MV-4-11 (cell line): ENCODE data around the gene MFSD2B.

Experiments
- DNase-seq: peaks from one replicate; lab custom pipeline; 2025; lab: John Stamatoyannopoulos, UW

The MFSD2B gene

GRCh38 chr2:24050041-24050979 lies 40.4 kb downstream of the MFSD2B start:
- no peak for DNase-seq

- no peak for DNase-seq
Measured at GRCh38 chr2:24051833-24052232, 41.9 kb downstream of the MFSD2B start.

GRCh38 chr2:24052951-24053350 lies 43.1 kb downstream of the MFSD2B start:
- no peak for DNase-seq

GRCh38 chr2:24054366-24055010 lies 44.6 kb downstream of the MFSD2B start:
- no peak for DNase-seq

- DNase-seq, result no peak
Measured at GRCh38 chr2:24055750-24056149, 45.9 kb downstream of the MFSD2B start.

- peak; percentile 42 for DNase-seq
Measured at GRCh38 chr2:24058564-24059271, 48.8 kb downstream of the MFSD2B start.

GRCh38 chr2:24065341-24065740 lies 55.5 kb downstream of the MFSD2B start:
- DNase-seq, result no peak

GRCh38 chr2:24072259-24072658 lies 62.4 kb downstream of the MFSD2B start:
- DNase-seq, result no peak

- no peak for DNase-seq
Measured at GRCh38 chr2:24073816-24074215, 63.9 kb downstream of the MFSD2B start.

GRCh38 chr2:24075259-24075658 lies 65.4 kb downstream of the MFSD2B start:
- DNase-seq, result no peak
